Suprapubic skin (tissue), 4 donors: Measurements from ENCODE around the gene PRLHR.

ENCODE experiments used
- EP300 ChIP-seq: sonication (generic); formaldehyde crosslinking; IDR thresholded peaks from one replicate; pipeline ENCODE4 v1.6.1; 2017; ENCODE audit warnings: antibody characterized with exemption
- POLR2AphosphoS5 ChIP-seq, 3 donors: sonication (generic); formaldehyde crosslinking; IDR thresholded peaks; one replicate each; pipeline ENCODE4 v1.6.1; 2017; ENCODE audit warnings: antibody characterized with exemption in 3 of 3
- TF ChIP-seq, protein P1 (sequence below), 2 donors: fragments of 200-600 bp in 1 of 2; fragments of 450-650 bp in 1 of 2; sonication (generic) in 1 of 2; IDR thresholded peaks; one replicate each; pipeline ENCODE4 v1.5.1; 2016 to 2019; ENCODE audit warnings: antibody characterized with exemption in 2 of 2, mild to moderate bottlenecking in 1 of 2, moderate library complexity in 1 of 2

DNA sequence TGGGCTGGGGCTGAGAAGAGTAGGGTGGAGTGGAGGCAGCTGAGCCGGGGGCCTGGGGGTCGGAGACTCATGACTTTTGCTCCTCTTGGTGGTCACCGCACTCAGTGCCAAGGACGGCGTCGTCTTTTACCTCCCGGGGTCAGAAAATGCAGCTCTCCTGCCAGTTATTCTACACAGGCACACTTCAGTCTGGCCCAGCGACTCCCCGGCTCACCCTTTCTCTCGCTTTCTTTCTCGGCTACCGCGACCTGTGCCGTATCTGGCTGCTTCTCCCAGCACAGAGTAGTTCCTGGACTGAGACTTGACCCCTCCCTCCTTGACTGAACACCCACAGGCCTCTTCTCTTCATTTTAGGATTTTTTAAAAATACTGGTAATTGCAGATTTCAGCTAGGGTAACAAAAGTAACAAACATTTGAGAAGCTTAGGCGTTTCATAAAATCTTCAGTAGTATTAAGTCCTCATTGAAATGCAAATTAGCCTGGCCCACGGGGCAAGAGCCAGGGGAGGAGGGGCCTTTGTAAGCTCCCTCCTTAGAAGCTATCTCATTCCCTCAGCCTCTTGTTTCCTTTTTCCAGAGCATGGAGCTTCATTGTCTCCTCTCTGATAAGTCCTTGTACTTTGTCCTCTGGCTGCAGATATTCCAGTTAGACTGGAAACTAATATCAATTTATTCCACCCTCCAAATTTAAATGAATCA is 1.1 kb upstream of the PRLHR start:
- TF ChIP-seq, protein P1, sequence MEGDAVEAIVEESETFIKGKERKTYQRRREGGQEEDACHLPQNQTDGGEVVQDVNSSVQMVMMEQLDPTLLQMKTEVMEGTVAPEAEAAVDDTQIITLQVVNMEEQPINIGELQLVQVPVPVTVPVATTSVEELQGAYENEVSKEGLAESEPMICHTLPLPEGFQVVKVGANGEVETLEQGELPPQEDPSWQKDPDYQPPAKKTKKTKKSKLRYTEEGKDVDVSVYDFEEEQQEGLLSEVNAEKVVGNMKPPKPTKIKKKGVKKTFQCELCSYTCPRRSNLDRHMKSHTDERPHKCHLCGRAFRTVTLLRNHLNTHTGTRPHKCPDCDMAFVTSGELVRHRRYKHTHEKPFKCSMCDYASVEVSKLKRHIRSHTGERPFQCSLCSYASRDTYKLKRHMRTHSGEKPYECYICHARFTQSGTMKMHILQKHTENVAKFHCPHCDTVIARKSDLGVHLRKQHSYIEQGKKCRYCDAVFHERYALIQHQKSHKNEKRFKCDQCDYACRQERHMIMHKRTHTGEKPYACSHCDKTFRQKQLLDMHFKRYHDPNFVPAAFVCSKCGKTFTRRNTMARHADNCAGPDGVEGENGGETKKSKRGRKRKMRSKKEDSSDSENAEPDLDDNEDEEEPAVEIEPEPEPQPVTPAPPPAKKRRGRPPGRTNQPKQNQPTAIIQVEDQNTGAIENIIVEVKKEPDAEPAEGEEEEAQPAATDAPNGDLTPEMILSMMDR (IDR thresholded peaks at IDR 0.05), result no peak
- TF ChIP-seq POLR2AphosphoS5 (IDR thresholded peaks at IDR 0.05) (no peak), EP300 (no peak)
